Hematopoietic multipotent progenitor cell treated with erythropoietin and hydrocortisone succinate and interleukin-3 and kit ligand, for 15 days (in vitro differentiated cells): ENCODE data around the gene CDK11A.
"Not testable (repeated sequence)": the region's sequence is repeated elsewhere in the genome, so short reads cannot be mapped to it uniquely, and the experiment has no call there.

Source experiments
- DNase-seq: peaks from one replicate; pipeline ENCODE4 v3.0.0-alpha.2; 2015; ENCODE audit warnings: low spot score

The CDK11A gene

GRCh38 chr1:1754051-1754815 lies 30.1 kb upstream of the CDK11A start:
- DNase-seq, result no peak

- no peak for DNase-seq
These were observed 29.4 kb upstream of the CDK11A start for GRCh38 chr1:1753607-1754005.

GRCh38 chr1:1752636-1753606 lies 28.8 kb upstream of the CDK11A start:
- no peak for DNase-seq

- no peak for DNase-seq
These were observed 28.0 kb upstream of the CDK11A start for GRCh38 chr1:1752190-1752589.

- not testable (repeated sequence) for DNase-seq
These were observed 25.8 kb upstream of the CDK11A start for GRCh38 chr1:1749941-1750340.

- no peak for DNase-seq
These were observed 24.6 kb upstream of the CDK11A start for GRCh38 chr1:1748686-1749321.

- DNase-seq, result not testable (repeated sequence)
These were observed 22.4 kb upstream of the CDK11A start for GRCh38 chr1:1746566-1746909.

- peak; percentile 48 for DNase-seq
These were observed 21.8 kb upstream of the CDK11A start for GRCh38 chr1:1745651-1746565.

GRCh38 chr1:1742529-1742928 lies 18.4 kb upstream of the CDK11A start:
- not testable (repeated sequence) for DNase-seq

GRCh38 chr1:1741013-1741412 lies 16.9 kb upstream of the CDK11A start:
- not testable (repeated sequence) for DNase-seq

- DNase-seq, result not testable (repeated sequence)
These were observed 14.7 kb upstream of the CDK11A start for GRCh38 chr1:1738799-1739337.

GRCh38 chr1:1737675-1738590 lies 13.8 kb upstream of the CDK11A start:
- not testable (repeated sequence) for DNase-seq

GRCh38 chr1:1732381-1732780 lies 8.2 kb upstream of the CDK11A start:
- DNase-seq, result no peak

- DNase-seq, result no peak
These were observed 6.7 kb upstream of the CDK11A start for GRCh38 chr1:1730870-1731269.

GRCh38 chr1:1730230-1730629 lies 6.1 kb upstream of the CDK11A start:
- not testable (repeated sequence) for DNase-seq

GRCh38 chr1:1729116-1729816 lies 5.1 kb upstream of the CDK11A start:
- DNase-seq, result not testable (repeated sequence)

GRCh38 chr1:1728308-1729005 lies 4.3 kb upstream of the CDK11A start:
- peak; percentile 73 for DNase-seq

GRCh38 chr1:1727131-1727651 lies 3.0 kb upstream of the CDK11A start:
- not testable (repeated sequence) for DNase-seq
